Subcutaneous adipose tissue (tissue), 4 donors: ENCODE results near the gene STAP1. TPM values are rescaled to one million over a fixed set of nuclear protein-coding genes. Genes with fewer than 3 reads are reported as not detected.

ENCODE experiments used
- CTCF ChIP-seq: fragments of 450-650 bp; IDR thresholded peaks from one replicate; pipeline ENCODE4 v1.5.1; 2016; ENCODE audit warnings: low read depth, mild to moderate bottlenecking, control low read depth, antibody characterized with exemption, moderate library complexity
- small RNA-seq: library from RNA; depleted of rRNA; stranded (forward); fragments of <200 nt; gene quantifications from one replicate; pipeline ENCODE3, GENCODE V24; 2016
- total RNA-seq, 4 donors: library from RNA; depleted of rRNA; stranded (reverse); fragments of >200 nt; gene quantifications; one replicate each; pipeline ENCODE4 v1.1.0, GENCODE V29; 2016

Gene STAP1
- total RNA-seq, 4 donors from 2014 or later, result 0.65 to 1.0 (median 0.88) TPM; not detected in 1

- TF ChIP-seq CTCF, result no peak
Measured at GRCh38 chr4:67624939-67625338, 66.4 kb downstream of the STAP1 start.

- no peak for TF ChIP-seq CTCF
Measured at GRCh38 chr4:67632492-67632891, 74.0 kb downstream of the STAP1 start.

- no peak for TF ChIP-seq CTCF
Measured at GRCh38 chr4:67634741-67635140, 76.2 kb downstream of the STAP1 start.

GRCh38 chr4:67635331-67635730 is 76.8 kb downstream of the STAP1 start:
- no peak for TF ChIP-seq CTCF

GRCh38 chr4:67638136-67638535 is 79.6 kb downstream of the STAP1 start:
- no peak for TF ChIP-seq CTCF

GRCh38 chr4:67651536-67651935 is 93.0 kb downstream of the STAP1 start:
- no peak for TF ChIP-seq CTCF

Small RNAs within 50 kb of the gene (small RNA-seq; reads per million reads assigned to genes)
- gene AC096720.1, result not detected

Other genes starting within 250 kb of the STAP1 start
- 10 to 100 TPM; 28.7 to 38.8 (median 34.8) TPM for gene CENPC, start 13.2 kb upstream of the STAP1 start, total RNA-seq
- gene UBA6, start 142.4 kb downstream of the STAP1 start, total RNA-seq, result 10 to 100 TPM; 21.1 to 46.9 (median 25.6) TPM
- gene GNRHR, start 195.7 kb downstream of the STAP1 start, total RNA-seq, result not detected